ENCODE data around the gene MICALL1. TPM values are rescaled to one million over a fixed set of nuclear protein-coding genes. Genes with fewer than 3 reads are reported as not detected.

MICALL1 gene, protein sequence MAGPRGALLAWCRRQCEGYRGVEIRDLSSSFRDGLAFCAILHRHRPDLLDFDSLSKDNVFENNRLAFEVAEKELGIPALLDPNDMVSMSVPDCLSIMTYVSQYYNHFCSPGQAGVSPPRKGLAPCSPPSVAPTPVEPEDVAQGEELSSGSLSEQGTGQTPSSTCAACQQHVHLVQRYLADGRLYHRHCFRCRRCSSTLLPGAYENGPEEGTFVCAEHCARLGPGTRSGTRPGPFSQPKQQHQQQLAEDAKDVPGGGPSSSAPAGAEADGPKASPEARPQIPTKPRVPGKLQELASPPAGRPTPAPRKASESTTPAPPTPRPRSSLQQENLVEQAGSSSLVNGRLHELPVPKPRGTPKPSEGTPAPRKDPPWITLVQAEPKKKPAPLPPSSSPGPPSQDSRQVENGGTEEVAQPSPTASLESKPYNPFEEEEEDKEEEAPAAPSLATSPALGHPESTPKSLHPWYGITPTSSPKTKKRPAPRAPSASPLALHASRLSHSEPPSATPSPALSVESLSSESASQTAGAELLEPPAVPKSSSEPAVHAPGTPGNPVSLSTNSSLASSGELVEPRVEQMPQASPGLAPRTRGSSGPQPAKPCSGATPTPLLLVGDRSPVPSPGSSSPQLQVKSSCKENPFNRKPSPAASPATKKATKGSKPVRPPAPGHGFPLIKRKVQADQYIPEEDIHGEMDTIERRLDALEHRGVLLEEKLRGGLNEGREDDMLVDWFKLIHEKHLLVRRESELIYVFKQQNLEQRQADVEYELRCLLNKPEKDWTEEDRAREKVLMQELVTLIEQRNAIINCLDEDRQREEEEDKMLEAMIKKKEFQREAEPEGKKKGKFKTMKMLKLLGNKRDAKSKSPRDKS
- 15.4 to 21.0 TPM (median 18.3 TPM) in 5 replicates for total RNA-seq (2022; extraction: Qiagen RNA extraction)

DNA sequence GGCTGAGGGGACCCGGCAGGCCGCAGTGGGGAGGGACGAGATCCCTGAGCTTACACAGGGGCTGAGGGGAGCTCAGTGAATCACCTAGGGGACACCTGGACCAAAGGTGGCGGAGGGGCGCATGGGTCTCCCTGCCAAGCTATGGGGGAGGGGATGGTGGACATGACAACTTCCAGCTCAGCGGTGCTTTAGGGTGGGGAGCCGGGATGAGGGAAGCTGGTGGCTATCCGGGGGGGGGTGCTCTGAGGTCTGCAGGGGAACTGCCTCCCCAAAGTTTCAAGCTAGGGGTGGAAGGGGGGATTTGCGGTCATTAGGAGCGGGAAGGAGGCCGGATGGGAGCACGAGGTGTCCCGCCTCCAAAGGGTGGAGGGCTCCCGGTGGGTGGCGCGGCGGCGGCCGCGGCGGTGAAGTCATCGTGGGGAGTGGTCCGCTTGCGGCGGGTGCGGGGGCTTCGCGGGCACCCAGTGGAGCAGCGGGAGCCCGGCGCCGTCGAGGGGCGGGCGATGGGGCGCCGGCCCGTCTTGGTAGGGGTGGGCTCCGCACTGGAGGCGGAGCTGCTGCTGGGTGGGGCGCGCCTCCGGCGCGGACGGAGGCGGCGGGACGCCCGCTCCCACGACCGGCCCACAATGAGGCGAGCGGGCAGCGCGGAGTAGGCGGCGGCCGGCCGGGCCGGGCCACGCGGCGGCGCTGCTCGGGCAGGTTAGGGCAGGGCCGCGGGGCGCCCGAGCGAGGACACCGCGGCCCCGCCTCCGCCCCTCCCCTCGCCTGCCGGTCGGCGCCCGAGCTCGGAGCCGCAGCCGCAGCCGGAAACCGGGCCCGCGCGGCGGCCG lies at the start of gene MICALL1:
Gene MICALL1 (plus strand): TSS at position 764 of the 830 bp plus-strand sequence. CDS start 126 bp downstream, outside the sequence.

DNA sequence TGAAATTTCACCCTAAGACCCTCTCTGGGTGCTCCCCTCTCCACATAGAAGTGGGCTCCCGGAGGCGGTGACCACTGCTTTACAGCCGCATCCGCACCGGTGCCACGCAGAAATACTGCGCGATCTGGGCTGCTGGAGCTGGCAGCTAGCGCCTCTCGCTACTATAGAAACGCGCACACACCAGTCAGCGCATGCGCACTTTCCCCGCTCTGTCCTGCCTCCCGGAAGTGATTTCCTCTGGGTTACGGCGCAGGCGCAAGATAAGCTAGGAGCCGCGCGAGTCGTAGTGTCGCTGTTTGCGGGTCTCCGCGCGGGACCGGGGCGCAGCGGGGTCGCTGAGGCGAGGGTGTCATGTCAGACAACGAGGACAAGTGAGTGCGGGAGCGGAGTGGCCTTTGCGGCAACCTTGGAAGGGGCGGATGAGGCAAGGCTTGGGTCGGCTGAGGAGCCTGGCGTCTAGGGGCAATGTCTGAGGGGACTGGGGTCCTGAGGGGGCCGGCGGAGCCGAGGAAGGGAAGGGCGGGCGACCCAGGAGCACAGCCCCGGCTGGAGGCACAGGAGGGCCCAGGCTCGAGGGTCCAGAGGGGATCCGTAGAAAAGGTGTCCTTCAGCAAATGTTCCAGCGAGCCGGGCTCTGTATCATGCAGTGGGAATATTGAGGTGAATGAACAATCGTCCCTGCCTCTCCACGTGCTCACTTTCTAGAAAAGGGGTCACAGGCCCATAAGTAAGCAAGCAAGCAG lies 47.5 kb downstream of the MICALL1 start, which contains the start of the genes C22orf23 and POLR2F:
Gene C22orf23 (minus strand): TSS at position 165 of the 743 bp plus-strand sequence. CDS start 452 bp downstream, outside the sequence.
Gene POLR2F (plus strand): TSS at position 263 of the 743 bp plus-strand sequence. CDS start 89 bp downstream, at position 352.

DNA sequence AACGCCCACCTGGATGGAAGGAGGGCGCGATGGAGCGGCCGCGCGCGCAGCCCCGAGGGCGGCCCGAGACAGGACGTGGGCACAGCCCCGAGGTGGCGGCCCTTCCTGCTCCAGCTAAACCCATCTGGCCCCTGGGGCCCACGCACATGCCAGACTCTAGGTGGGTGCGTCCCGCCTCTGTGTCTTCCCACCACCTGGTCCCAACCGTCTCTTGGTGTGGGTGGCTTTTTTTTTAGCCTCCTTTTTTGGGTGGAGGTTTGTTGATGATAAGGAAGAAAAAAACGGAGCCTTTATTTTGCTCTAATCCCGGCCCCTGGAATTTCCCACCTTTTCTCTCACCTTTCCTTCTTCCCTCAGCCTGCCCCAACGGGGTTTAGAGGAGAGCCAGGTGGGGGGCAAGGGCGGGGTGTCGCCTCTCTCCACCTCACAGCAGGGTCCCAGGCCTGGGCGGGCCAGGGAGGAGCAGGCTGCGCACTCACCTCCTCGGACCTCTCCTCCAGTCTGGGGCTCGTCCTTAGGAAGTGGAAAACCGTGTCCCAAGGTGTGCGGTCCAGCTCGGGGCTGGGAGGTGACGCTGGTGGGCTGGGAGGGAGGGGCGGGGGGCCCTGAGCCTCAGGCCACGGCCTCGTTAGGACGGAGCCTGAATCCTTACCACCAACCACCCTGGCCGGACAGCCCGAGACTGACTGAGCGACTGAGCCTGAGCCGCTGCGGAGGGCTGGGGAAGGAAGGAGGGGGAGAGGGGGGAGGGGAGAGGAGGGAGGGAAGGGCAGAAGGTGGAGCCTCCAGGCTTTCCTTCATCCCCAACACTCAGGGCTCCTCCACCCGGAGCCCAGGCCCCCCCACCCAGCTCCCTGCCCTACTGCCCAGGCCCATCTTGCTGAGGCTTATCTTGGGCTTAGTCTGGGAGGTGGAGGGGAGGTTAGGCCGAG lies 78.0 kb downstream of the MICALL1 start, which contains the start of gene SOX10:
Gene SOX10 (minus strand): TSS at position 696 of the 932 bp plus-strand sequence. CDS start 771 bp downstream, outside the sequence.

Other genes starting within 250 kb of the MICALL1 start
- 13.6 to 20.2 TPM (median 18.7 TPM) in 5 replicates for gene PDXP, start 247.6 kb upstream of the MICALL1 start, total RNA-seq (2022; extraction: Qiagen RNA extraction)
- gene LGALS1, start 230.7 kb upstream of the MICALL1 start, total RNA-seq (2022; extraction: Qiagen RNA extraction), result 1,348 to 1,402 TPM (median 1,371 TPM) in 5 replicates
- gene NOL12, start 220.0 kb upstream of the MICALL1 start, total RNA-seq (2022; extraction: Qiagen RNA extraction), result 25.2 to 29.2 TPM (median 27.7 TPM) in 5 replicates
- gene TRIOBP, start 209.2 kb upstream of the MICALL1 start, total RNA-seq (2022; extraction: Qiagen RNA extraction), result 23.0 to 37.4 TPM (median 35.1 TPM) in 5 replicates
- gene GCAT, start 98.4 kb upstream of the MICALL1 start, total RNA-seq (2022; extraction: Qiagen RNA extraction), result 2.6 to 3.6 TPM (median 2.7 TPM) in 5 replicates
- gene GALR3, start 82.9 kb upstream of the MICALL1 start, total RNA-seq (2022; extraction: Qiagen RNA extraction), result not detected in 5 replicates
- 19.0 to 26.7 TPM (median 23.9 TPM) in 5 replicates for gene ANKRD54, start 62.0 kb upstream of the MICALL1 start, total RNA-seq (2022; extraction: Qiagen RNA extraction)
- 272 to 291 TPM (median 283 TPM) in 5 replicates for gene EIF3L, start 56.9 kb upstream of the MICALL1 start, total RNA-seq (2022; extraction: Qiagen RNA extraction)
- gene C22orf23, start 47.3 kb downstream of the MICALL1 start, total RNA-seq (2022; extraction: Qiagen RNA extraction), result 0.16 to 0.29 TPM (median 0.22 TPM) in 5 replicates
- gene POLR2F, start 47.4 kb downstream of the MICALL1 start, total RNA-seq (2022; extraction: Qiagen RNA extraction), result 120 to 143 TPM (median 134 TPM) in 5 replicates
- gene SOX10, start 78.3 kb downstream of the MICALL1 start, total RNA-seq (2022; extraction: Qiagen RNA extraction), result not detected in 5 replicates
- gene PICK1, start 151.1 kb downstream of the MICALL1 start, total RNA-seq (2022; extraction: Qiagen RNA extraction), result 10.2 to 12.4 TPM (median 11.8 TPM) in 5 replicates
- gene SLC16A8, start 177.9 kb downstream of the MICALL1 start, total RNA-seq (2022; extraction: Qiagen RNA extraction), result not detected in 5 replicates
- gene BAIAP2L2, start 204.4 kb downstream of the MICALL1 start, total RNA-seq (2022; extraction: Qiagen RNA extraction), result 3.1 to 5.8 TPM (median 5.4 TPM) in 5 replicates

All from A549 treated with CORT108297 at 1 μM for 4 hours (cell line).